GM21526 (cell line): ENCODE data around the gene TP53BP2.
"Not testable (repeated sequence)": the region's sequence is repeated elsewhere in the genome, so short reads cannot be mapped to it uniquely, and the experiment has no call there.

Source experiments
- ATAC-seq: cut with Tn5 transposase; IDR thresholded peaks from one replicate; pipeline ENCODE4 v1.9.1; 2021; ENCODE audit warnings: moderate library complexity; ENCODE audit not compliant: unreplicated experiment, low FRiP score

The TP53BP2 gene

DNA sequence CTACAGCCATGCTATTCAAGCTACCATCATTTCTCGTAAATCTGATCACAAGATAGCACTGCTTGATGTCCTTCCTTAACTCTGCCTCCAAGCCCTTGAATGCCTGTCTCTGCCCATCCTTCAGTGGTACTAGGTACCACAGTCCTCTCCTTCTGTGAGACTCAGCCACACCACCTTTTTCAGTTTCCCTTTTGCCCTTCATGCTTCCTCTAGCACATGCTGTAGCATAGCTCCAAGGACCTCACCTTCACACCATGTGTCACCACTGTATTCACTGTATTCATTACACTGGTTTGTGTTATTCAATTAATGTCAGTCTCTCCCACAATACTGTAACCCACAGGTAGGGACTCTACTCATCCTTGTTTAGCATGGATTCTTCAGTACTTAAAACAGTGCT lies 8.0 kb upstream of the TP53BP2 start:
- ATAC-seq = no peak

DNA sequence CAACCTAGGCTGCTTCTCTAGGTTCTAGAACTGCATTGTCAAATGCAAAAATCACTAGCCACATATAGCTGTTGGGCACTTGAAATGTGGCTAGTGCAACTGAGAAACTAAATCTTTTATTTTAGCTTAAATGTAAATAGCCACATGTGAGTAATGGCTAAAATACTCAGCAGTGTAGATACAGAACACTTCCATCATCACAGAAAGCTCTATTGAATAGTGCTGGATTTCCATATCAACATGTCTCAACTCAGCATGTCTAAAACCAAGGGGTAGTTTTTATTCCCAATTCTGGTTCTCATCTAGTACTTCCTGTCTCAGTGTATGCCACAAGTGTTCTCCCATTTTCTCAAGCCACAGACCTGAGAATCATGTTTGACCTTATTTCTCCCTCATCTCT lies 7.5 kb upstream of the TP53BP2 start:
- ATAC-seq = no peak

DNA sequence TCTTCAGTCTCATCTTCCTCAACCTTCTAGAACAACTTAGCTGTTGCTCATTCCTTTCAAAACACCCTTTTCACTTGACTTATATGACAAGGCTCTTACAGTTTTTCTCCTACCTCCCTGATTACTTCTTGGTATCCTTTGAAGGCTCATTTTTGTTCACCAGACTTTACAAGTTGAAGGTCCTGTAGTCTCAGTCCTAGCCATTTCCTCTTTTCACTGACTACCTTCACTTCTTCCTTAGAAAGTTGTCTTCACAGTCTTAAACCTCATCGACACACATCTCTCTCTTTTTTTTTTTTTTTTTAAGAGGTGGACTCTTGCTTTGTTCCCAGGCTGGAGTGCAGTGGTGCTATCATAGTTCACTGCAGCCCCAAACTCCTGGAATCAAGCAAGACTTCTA lies 6.6 kb upstream of the TP53BP2 start:
- ATAC-seq = no peak

DNA sequence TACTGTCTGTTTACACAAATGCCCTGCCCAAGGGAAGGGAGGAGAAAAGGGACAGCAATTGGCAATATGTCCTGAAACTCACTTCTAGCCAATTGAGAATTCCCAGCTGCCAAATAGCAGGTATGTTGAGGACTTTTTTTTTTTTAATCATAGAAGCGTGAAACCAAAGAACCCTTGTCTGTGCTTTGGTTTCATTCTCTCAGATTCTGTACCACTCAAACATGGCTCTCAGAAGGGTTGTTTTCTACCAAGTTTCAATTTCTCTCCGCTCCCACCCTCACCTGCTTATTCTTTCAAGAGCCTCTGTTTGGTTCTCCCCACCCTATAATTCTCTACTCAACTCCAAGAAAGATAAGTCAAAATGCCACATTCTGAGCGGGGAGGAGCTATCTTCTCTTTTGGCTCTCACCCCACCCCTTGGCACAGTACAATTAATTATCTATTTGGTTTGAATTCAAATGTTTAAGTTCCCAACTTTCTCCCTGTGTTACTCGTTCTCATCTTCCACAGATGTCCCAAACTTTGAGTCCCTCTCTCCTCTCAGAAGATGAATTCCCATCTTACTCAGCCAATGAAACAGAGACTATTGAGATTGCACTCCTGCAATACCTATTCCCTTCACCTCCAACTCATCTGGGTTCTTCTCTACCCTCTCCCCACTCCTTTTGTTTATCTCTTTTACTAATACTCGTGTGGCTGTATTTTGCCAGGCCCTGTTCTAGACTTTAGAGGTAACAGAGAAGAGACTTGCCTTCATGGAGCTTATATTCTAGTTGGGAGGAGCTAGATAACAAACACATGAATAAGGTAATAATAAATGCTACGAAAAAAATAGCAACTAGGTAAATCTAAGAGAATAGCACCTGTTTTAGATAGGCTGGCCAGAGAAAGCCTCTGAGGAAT lies 3.9 kb upstream of the TP53BP2 start:
- ATAC-seq = no peak

DNA sequence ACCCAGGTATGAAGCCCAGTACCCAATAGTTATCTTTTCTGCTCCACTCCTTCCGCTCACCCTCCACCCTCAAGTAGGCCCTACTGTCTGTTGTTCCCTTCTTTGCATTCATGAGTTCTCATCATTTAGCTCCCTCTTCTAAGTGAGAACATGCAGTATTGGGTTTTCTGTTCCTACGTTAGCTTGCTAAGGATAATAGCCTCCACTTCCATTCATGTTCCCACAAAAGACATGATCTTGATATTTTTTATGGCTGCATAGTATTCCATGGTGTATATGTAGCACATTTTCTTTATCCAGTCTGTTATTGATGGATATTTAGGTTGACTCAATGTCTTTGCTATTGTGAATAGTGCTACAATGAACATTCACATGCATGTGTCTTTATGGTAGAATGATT lies 2.8 kb upstream of the TP53BP2 start:
- no peak for ATAC-seq

DNA sequence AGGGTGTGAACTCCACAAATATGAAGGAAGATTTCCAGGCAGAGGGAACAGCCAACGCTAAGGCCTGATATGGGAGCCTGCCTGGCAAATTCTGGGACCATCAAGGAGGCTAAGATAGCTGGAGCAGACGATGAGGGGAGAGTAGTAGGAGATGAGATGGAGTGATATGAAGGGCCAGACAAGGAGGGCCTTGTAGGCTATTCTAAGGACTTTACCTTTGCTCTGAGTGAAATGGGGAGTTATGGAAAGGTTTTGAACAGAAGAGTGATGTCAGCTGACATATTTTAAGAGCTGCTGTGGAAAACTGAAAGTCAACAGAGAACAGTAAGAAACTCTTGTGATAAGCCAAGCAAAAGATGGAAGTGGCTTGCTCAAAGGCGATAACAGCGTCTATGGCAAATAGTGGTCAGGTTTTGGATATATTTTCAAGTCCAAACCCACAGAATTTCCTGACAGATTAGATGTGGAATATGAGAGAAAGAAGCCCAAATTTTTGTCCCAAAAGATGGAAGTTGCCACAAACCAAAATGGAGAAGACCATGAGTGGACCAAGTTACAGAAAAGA lies 2.1 kb upstream of the TP53BP2 start:
- ATAC-seq = no peak

DNA sequence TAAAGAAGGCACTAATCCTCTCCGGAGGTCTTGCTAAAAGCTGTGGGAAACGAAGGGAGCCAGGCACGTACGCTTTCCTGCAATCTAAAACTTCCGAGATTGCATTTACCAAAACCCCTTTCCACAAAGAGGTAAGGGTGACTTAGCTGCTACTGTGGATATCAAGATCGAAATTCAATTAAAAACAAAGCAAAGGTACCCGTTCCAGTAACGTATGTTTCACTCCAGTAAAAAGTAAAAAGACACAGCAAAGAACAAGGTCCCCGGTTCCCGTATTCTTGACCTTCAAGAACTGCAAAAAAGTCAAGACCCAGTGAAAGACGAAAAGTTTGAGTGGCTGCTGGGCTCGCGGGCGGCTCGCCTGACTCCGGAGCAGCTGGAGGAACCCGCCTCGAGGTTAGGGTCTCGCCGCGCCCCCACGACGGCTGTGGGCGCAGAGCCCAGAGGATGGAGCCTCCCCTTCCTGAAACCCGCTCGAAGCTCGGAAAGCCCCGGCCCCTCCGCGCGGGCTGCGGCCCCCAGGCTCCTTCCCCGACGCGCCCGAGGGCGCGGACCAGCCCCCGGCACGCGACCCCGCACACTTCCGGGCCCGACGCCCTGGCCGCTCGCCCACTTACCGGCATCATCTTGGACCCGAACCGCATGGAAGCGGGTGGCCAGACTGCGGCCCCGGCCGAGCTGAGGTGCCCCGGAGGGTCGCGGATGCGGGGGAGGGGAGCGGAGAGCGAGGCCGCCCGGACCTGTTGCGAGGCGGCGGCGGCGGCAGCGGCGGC lies 524 bp downstream of the TP53BP2 start:
- ATAC-seq = peak; percentile 25

DNA sequence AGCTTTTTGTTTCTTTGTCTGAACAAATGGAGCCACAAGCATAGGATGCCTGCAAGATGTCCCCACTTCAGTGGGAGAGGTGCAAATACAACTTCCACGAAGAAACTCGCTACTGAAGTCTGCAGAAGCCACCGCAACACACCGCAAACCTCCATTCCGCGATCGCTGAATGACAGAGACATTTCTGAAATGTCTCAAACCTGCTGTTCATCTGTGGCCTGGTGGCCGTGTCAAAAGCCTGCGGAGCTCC lies 1.0 kb downstream of the TP53BP2 start:
- ATAC-seq = no peak

DNA sequence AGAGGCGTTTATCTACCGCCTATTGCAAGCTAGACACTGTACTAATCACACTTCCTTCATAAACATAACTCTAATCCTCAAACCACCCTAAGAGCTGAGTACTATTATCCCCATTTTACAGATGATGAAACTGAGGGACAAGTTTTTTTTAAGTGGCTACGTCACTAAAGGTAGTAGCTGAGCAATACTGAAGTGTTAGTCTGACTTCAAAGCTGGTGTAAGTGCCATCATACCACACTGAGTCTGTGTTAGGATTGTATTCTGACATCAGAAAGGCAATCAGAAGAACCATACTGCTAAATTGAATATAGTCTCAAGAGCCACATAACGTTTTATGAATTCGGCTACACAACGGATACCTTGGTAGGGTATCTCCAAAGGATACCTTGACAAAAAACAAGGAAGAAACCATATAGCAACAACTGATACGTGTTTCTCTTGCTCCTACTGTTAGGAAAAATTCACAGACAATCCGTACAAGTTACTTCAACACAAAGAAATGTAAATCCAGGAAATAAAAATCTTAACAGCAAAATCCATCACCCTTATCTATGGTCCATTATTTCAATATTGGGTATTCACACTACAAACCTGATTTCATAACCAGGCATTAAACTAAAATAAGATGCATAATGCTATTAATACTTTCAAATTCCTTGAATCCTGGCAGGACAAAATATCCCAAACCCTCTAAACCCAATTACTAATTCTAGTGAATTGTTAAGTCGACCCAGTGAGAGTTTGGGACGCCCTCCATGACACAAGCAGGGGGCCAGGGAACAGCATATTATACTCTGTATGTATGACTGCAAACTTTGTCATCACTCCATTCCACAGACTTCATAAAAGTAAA lies 1.6 kb downstream of the TP53BP2 start:
- no peak for ATAC-seq

DNA sequence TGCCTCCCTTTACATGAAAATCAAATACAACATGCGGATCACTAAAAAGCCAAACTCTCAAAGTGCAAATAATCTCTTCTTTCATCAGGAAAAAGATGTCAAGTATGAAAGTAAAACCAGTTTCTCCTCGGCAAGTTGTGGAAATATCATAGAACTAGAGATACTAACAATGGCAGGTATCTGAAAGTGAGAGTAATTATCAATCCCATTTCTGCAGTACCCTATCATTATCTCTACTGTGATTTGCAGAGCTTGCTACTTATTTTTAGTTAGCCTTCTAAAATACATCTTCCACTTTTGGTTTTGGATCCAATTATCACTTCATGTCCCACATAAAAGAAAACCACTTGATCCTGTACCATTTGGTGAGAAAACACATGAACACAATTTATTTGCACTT lies 3.0 kb downstream of the TP53BP2 start:
- ATAC-seq = no peak

DNA sequence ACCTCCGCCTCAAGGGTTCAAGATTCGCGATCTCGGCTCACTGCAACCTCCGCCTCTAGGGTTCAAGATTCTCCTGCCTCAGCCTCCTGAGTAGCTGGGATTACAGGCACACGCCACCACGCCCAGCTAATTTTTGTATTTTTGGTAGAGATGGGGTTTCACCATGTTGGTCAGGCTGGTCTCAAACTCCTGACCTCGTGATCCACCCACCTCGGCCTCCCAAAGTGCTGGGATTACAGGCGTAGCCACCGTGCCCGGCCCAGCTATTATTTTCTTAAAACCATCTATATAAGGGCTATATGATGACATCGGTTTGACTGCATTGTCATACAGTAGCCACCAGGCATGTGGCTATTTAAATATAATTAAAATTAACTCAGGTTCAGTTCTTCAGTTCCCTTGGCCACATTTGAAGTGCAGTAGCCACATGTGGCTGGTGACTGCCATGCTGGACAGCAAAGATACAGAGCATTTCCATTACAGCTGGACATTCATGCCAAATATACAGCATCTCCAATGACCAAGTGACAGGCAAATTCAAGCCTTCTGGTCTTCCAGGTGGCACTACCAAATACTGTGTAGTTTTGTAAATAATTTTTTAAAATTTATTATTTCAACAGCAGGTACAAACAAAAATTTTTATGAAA lies 3.6 kb downstream of the TP53BP2 start:
- not testable (repeated sequence) for ATAC-seq

DNA sequence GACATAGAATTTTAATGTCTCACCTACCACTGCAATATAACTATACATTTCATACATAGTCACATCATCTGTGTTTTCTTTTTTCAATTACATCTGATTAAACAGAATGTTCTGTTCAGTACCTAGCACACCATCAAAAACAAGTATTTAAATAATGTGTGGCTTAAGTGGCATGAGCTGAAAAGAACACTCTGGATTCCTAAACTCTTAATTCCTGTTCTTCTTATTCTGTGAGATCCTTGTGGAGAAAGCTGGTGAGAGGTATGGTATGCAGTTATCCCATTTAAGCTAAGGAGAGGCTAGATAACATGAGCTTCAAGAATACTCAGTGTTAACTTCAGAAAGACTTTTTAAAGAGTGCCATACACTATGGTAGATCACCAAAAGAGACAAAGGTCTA lies 5.5 kb downstream of the TP53BP2 start:
- no peak for ATAC-seq

DNA sequence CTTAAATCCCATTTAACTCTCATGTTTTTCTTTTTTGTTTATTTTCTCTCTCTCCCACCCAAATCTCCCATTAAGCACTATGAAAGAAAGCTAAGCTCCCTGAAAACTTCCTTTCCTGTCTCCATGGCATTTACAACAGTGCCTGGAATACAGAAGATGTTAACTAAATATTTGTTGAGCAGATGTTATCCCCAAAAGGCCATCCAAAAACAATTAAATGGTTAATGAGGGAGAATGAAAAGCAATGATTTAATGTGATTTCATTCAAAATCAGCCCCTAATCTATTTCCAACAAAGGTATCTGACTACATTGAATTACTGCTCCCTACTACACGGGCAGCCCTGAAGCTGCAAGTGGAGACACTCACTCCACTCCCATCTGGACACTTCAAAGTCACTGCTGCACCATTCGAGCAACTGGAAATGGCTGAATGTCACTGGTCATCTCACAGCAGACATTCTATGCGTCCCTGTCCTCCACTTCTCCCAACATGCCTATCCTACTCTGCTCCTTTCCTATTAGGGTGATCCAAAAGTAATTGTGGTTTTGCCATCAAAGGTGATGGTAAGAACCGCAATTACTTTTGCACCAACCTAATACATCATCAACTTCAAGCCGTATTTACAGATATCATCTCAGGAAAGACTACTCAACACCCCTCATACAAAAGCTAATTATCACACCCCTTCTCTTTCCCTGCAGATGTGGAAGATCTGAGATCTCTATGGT lies 7.5 kb downstream of the TP53BP2 start:
- ATAC-seq = no peak

DNA sequence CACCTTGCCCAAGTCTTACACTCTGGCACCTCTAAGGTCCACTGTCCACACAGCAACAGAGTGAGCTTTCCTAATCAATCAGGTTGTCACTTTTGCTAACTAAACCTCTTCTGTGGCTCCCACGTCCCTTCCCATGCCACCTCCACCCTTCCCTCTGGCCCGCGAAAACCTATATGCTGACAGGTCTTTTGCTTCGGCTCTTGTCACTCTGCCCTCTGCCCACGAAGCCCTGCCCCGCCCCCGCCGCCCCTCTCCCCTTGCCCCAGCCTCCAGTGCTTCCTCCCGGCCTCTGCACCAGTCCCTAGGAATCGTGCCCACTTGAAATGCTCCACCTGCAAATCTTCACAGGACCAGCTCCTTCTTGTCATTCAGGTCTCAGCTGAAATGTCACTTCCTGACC lies 8.1 kb downstream of the TP53BP2 start:
- ATAC-seq = no peak

DNA sequence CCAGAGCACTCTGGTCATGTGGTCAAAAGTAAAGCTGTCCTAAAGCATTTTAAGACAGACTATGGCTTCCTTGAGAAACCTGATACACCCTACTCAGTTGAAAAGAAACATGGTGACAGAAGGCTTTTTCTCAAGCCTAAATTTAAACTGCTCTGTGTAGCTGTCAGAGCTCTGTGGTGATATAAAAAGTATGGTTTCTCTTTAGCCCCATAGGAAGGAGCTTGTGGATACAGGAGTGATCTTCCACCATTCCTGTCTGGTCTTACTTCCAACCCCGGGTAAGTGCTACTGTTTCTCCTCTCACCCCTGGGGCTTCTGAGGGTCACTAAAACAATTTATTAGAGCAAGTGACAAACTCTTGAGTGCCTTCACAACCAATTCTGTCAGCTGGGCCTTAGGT lies 8.5 kb downstream of the TP53BP2 start:
- no peak for ATAC-seq

DNA sequence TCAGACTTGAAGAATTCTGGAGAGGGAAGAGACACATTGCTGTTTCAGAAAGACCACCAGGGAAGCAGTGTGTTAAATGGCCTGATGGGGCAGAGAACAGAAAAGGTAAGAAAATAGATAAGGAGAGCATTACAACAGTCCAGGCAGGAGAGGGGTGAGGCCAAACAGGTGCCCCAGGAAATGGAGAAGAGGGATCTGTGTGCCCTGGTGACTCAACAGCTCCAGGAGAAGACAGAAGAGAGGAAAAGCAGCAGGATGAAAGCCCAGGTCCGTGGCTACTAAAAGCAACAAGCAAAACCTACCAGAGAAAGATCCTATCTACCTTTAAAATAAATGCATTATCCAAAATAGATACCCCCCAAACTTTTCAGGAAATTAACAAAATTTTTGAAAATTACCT lies 9.2 kb downstream of the TP53BP2 start:
- ATAC-seq = no peak

DNA sequence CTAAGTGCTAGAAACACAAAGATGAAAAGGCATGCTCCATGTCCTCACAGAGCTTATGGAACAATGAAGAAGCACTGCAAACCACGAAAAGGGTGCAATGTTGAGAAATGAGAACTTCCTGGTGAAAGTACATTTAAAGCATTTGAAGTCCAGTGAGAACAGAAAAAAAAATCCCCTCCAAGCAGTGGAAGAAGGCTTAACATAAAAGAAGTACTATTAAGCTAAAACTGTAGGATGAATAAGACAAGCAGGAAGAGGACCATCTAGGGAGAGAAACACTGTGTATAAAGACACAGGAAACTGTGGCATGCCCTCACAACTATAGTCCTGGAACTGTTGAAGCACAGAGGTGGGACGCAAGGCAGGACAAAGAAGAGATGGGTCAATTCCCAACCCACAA lies 10.0 kb downstream of the TP53BP2 start:
- no peak for ATAC-seq

DNA sequence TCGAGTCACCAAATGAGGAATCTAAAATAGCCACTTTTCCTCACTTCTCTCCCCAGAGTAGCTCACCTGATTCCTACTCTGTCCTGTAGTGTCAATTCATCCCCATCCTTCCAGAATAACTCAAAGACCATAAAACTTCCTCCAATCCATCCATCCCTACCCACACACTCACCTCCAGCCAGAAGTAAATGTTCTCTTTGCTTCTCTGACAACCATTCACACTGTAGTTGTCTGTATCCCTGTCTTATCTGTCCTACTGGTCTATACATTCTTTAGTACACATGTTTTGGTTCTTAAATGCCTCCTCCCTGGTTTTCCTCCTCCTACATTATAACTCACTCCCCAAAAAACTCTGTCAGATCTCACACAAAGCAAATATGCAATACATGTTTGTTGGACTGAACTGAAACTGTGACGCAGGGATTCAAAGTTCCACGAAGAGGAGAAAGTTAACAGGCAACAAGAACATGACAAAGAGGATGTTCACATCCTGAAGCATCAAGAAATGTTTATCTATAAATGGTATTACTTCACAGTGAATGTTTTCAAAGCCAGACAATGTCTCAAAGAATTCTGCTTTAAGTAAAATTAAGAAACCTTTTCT lies 11.0 kb downstream of the TP53BP2 start:
- no peak for ATAC-seq

DNA sequence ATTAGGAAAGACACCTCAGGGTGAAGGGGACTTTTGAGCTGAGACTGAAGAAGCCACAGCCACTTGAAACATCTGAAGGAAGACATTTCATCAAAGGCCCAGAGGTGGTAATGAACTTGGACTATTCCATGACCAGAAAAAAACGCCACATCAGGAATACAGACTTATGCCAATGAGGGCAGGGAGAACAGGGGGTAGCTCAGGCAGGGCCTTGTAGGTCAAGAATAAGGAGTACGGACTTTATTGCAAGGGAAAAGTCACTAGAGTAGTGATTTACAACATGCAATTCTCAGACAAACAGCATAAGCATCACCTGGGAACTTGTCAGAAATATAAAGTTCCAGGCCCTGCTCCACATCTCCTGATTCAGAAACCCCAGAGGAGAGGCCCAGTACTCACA lies 11.8 kb downstream of the TP53BP2 start:
- no peak for ATAC-seq

DNA sequence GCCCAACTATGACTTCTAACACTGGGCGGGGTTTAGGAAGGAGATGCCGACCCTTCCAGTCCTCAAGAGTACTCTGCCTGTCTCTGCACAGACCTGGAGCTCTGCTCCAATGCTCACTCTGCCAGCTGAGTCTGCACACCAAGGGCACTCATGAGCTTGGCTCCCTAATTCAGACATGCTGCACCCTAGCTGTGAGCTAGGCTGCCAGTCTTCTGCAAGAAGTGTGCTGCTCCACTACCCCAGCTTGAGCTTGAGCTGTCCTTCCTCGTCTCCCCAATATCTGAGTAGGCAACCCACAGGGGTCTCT lies 13.2 kb downstream of the TP53BP2 start:
- ATAC-seq = no peak
